Fibroblast of the aortic adventitia (primary cell): ENCODE data around the gene SERTAD3. TPM values are rescaled to one million over a fixed set of nuclear protein-coding genes. Genes with fewer than 3 reads are reported as not detected.
"Not testable (repeated sequence)": the region's sequence is repeated elsewhere in the genome, so short reads cannot be mapped to it uniquely, and the experiment has no call there.

Experiments used
- DNase-seq: peaks from one replicate; pipeline ENCODE4 v3.0.0-alpha.2; 2010; ENCODE audit warnings: low read depth
- H3K4me3 ChIP-seq: 2 replicates; pipeline ENCODE4 v1.5.1; 2011; ENCODE audit warnings: low read depth, mild to moderate bottlenecking, control low read depth, low read length, moderate library complexity
- CTCF ChIP-seq: IDR thresholded peaks from 2 replicates; pipeline ENCODE4 v1.5.1; 2011; ENCODE audit warnings: mild to moderate bottlenecking, low read length, control low read depth, inconsistent platforms; ENCODE audit not compliant: insufficient read depth
- total RNA-seq: library from RNA; depleted of rRNA; stranded (reverse); fragments of >200 nt; gene quantifications from 2 replicates; pipeline ENCODE4 v1.2.3, GENCODE V29; 2012; ENCODE audit warnings: low replicate concordance

Gene SERTAD3
- total RNA-seq, 1 donor, result 24.4 TPM

- TF ChIP-seq CTCF, result no peak
- H3K4me3 ChIP-seq, result peak overlapping the region; percentile 61
- peak; percentile 88 for DNase-seq
These were observed 10.5 kb downstream of the SERTAD3 start for GRCh38 chr19:40433391-40434216.

GRCh38 chr19:40432760-40433159, 11.4 kb downstream of the SERTAD3 start:
- DNase-seq, result not testable (repeated sequence)
- peak overlapping the region; percentile 61 for H3K4me3 ChIP-seq

GRCh38 chr19:40431698-40432097, 12.4 kb downstream of the SERTAD3 start:
- no peak for TF ChIP-seq CTCF
- DNase-seq, result no peak
- H3K4me3 ChIP-seq, result no peak overlapping the region

- DNase-seq, H3K4me3 ChIP-seq: not testable (repeated sequence)
These were observed 13.9 kb downstream of the SERTAD3 start for GRCh38 chr19:40430242-40430641.

GRCh38 chr19:40428197-40428596, 15.9 kb downstream of the SERTAD3 start:
- not testable (repeated sequence) for DNase-seq, H3K4me3 ChIP-seq

- DNase-seq, result peak; percentile 99
- peak; percentile 58 for TF ChIP-seq CTCF
- H3K4me3 ChIP-seq, result peak within 1 kb of the TSS; percentile 98
These were observed 18.5 kb downstream of the SERTAD3 start, which contains the start of gene SERTAD1 for GRCh38 chr19:40425450-40426287. Gene SERTAD1 (minus strand): TSS chr19:40425992. CDS start chr19:40423546, 2,446 bp downstream.

- DNase-seq, result peak; percentile 33
- peak overlapping the region; percentile 98 for H3K4me3 ChIP-seq
- no peak for TF ChIP-seq CTCF
These were observed 19.3 kb downstream of the SERTAD3 start for GRCh38 chr19:40424637-40425449.

GRCh38 chr19:40423938-40424337, 20.2 kb downstream of the SERTAD3 start:
- peak overlapping the region; percentile 62 for H3K4me3 ChIP-seq
- no peak for DNase-seq
- no peak for TF ChIP-seq CTCF
